Lung (tissue), 12 donors: ENCODE data around the gene COMMD2. TPM values are rescaled to one million over a fixed set of nuclear protein-coding genes. Genes with fewer than 3 reads are reported as not detected.
A peak's percentile ranks its signal among the peaks of the same experiment; 100 is the strongest.

Experiments
- ATAC-seq: fragments of 200-7000 bp; cut with Tn5 transposase; one replicate; pipeline ENCODE4 v1.9.1; 2020; ENCODE audit warnings: moderate number of reproducible peaks; ENCODE audit not compliant: insufficient read depth, low FRiP score
- DNase-seq, 3 donors: peaks; one replicate each; pipeline ENCODE4 v3.0.0-alpha.2; 2013 to 2017
- H3K27ac ChIP-seq, 2 donors: one replicate each; pipeline ENCODE4 v1.5.1; 2013; ENCODE audit warnings: mild to moderate bottlenecking in 2 of 2, moderate library complexity in 2 of 2, control low read depth in 1 of 2, inconsistent platforms in 1 of 2, low read depth in 1 of 2, low read length in 1 of 2
- H3K27me3 ChIP-seq, 3 donors: one replicate each; pipeline ENCODE4 v1.5.1; 2013; ENCODE audit warnings: low read length in 2 of 3; ENCODE audit not compliant: control insufficient read depth in 3 of 3, insufficient read depth in 3 of 3
- H3K36me3 ChIP-seq, 4 donors: one replicate each; pipeline ENCODE4 v1.5.1; 2013; ENCODE audit warnings: low read length in 4 of 4, mild to moderate bottlenecking in 1 of 4, moderate library complexity in 1 of 4; ENCODE audit not compliant: control insufficient read depth in 4 of 4, insufficient read depth in 4 of 4
- H3K4me1 ChIP-seq, 5 donors: one replicate each; pipeline ENCODE4 v1.5.1; 2013; ENCODE audit warnings: low read length in 5 of 5, mild to moderate bottlenecking in 2 of 5, moderate library complexity in 1 of 5; ENCODE audit not compliant: control insufficient read depth in 5 of 5, insufficient read depth in 5 of 5
- H3K4me3 ChIP-seq: one replicate; pipeline ENCODE4 v1.5.1; 2013; ENCODE audit warnings: mild to moderate bottlenecking, control low read depth, moderate library complexity
- H3K9ac ChIP-seq, 2 donors: one replicate each; pipeline ENCODE4 v1.5.1; 2013; ENCODE audit warnings: low read length in 2 of 2, control low read depth in 1 of 2; ENCODE audit not compliant: insufficient read depth in 1 of 2
- H3K9me3 ChIP-seq, 4 donors: one replicate each; pipeline ENCODE4 v1.5.1; 2013; ENCODE audit warnings: low read length in 3 of 4, mild to moderate bottlenecking in 1 of 4, moderate library complexity in 1 of 4; ENCODE audit not compliant: control insufficient read depth in 4 of 4, insufficient read depth in 3 of 4
- WGBS, 2 donors: extraction: QIAGEN DNeasy Blood & Tissue Kit; methylation state at CpG; one replicate each; pipeline ENCODE4 v1.1.7; 2013; 5-methylcytosine and 5-hydroxymethylcytosine counted together
- polyA plus RNA-seq, 2 donors: library from polyadenylated mRNA; stranded (reverse); fragments of 200-250 nt; gene quantifications; one replicate each; pipeline ENCODE4 v1.2.1, GENCODE V29; 2013
- total RNA-seq, 2 donors: library from RNA; depleted of rRNA in 1 of 2; stranded (reverse); fragments of >200 nt in 1 of 2; gene quantifications; one replicate each; pipeline ENCODE4 v1.2.1, GENCODE V29; 2014 to 2021
- TF ChIP-seq, protein P1 (sequence below): IDR thresholded peaks from 2 replicates; pipeline ENCODE4 v1.5.1; 2012; ENCODE audit warnings: mild to moderate bottlenecking; ENCODE audit errors: control extremely low read depth, extremely low read depth
- donor health status: control.
- donor health status: control.
- donor health status: Bipolar disorder and iron deficiency.
- donor health status: healthy.
- donor health status: DM: yes; HTN: yes; CAD: no.

COMMD2 gene
- total and polyA plus RNA-seq, 4 donors: 10.1 to 72.4 (median 29.6) TPM

DNA sequence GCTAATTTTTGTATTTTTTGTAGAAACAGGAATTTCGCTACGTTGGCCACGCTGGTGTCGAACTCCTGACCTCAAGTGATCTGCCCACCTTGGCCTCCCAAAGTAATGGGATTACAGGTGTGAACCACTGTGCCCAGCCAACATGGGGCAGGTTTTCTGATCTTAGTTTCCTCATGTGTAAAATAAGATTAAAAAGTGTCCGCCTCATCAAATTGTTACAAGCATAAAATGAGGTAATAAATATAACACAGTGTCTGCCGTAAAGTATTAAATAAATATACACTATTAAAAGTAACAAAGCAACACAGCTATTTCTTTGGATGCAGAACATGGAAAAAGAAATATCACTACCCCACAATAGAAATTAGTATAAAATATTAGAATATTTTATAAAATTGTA lies 16.4 kb upstream of the COMMD2 start:
- DNase-seq: no peak
- TF ChIP-seq, protein P1, sequence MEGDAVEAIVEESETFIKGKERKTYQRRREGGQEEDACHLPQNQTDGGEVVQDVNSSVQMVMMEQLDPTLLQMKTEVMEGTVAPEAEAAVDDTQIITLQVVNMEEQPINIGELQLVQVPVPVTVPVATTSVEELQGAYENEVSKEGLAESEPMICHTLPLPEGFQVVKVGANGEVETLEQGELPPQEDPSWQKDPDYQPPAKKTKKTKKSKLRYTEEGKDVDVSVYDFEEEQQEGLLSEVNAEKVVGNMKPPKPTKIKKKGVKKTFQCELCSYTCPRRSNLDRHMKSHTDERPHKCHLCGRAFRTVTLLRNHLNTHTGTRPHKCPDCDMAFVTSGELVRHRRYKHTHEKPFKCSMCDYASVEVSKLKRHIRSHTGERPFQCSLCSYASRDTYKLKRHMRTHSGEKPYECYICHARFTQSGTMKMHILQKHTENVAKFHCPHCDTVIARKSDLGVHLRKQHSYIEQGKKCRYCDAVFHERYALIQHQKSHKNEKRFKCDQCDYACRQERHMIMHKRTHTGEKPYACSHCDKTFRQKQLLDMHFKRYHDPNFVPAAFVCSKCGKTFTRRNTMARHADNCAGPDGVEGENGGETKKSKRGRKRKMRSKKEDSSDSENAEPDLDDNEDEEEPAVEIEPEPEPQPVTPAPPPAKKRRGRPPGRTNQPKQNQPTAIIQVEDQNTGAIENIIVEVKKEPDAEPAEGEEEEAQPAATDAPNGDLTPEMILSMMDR: no peak
- no peaks in the 10 kb centered on the region for H3K36me3 ChIP-seq
- H3K9ac ChIP-seq: no peak overlapping the region
- H3K4me1 ChIP-seq: no peaks in the 10 kb centered on the region
- H3K9me3 ChIP-seq: no peaks in the 10 kb centered on the region
- no peak for ATAC-seq
- no peak overlapping the region for H3K4me3 ChIP-seq
- peaks cover 0 to 11% (median 8%) of the 10 kb centered on the region in 3 donors for H3K27me3 ChIP-seq
- 93 to 95% methylated on average over 6 of the region's 6 CpGs for WGBS, 2 donors
- H3K27ac ChIP-seq: no peak overlapping the region

DNA sequence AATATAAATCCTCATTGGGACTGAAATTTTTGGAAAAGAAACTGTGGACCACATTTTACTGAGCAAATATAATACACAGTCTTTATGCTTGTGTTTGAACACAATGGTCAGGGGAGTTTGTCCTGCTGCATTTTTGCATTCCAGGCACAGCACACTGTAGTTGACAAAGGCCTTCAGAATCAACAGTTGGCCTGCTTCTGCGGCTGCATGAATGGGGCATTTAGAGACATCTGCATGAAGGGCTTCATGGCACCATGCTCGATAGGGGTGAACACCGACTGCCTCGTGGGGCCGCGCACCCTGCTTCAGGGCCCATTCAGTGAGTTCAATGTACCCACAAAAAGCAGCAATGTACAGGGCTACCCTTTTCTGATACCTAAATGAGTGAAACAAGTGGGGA lies 15.4 kb upstream of the COMMD2 start:
- no peak overlapping the region for H3K9ac ChIP-seq
- H3K27me3 ChIP-seq: peaks cover 0 to 12% (median 11%) of the 10 kb centered on the region in 3 donors
- H3K9me3 ChIP-seq: no peaks in the 10 kb centered on the region
- H3K27ac ChIP-seq: no peak overlapping the region
- no peak overlapping the region for H3K4me3 ChIP-seq
- TF ChIP-seq, protein P1: no peak
- 91 to 96% methylated on average over 6 of the region's 6 CpGs for WGBS, 2 donors
- ATAC-seq (no peak), DNase-seq (no peak)
- H3K36me3 ChIP-seq: no peaks in the 10 kb centered on the region
- no peaks in the 10 kb centered on the region for H3K4me1 ChIP-seq

DNA sequence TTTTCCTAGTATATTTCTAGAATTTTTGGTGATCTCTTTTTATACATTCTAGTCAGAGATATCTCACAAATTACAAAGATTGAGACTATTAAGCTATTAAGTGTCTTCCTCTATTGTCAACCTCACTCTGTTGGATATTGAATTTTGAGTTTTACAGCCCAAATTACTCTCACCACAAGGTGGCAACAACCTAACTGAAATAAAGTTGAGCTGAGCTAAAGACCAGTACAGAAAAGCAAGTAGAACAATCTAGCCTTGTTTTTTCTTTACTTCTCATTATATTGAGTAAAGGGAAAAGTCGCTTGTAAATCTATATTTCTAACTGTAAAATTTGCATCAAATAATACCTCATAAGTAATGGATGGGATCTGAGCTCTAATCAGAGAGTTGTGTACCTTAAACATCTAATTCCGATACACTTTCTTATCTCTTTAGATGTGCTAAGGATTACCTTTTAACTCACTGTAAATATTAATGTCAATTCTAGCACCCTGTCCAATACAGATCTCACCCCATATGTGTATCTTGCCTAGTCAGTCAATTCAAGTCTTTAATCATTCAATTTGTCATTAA lies 13.6 kb upstream of the COMMD2 start:
- peak in 2 of 3 donors; percentile 58 to 64 for DNase-seq
- no peaks in the 10 kb centered on the region for H3K4me1 ChIP-seq
- H3K27me3 ChIP-seq: peaks cover 0 to 17% (median 11%) of the 10 kb centered on the region in 3 donors
- ATAC-seq: no peak
- WGBS, 2 donors: 71 to 73% methylated on average over 2 of the region's 2 CpGs
- no peaks in the 10 kb centered on the region for H3K36me3 ChIP-seq
- H3K4me3 ChIP-seq: no peak overlapping the region
- H3K27ac ChIP-seq: no peak overlapping the region
- no peak overlapping the region for H3K9ac ChIP-seq
- no peaks in the 10 kb centered on the region for H3K9me3 ChIP-seq
- TF ChIP-seq, protein P1: peak; percentile 38

DNA sequence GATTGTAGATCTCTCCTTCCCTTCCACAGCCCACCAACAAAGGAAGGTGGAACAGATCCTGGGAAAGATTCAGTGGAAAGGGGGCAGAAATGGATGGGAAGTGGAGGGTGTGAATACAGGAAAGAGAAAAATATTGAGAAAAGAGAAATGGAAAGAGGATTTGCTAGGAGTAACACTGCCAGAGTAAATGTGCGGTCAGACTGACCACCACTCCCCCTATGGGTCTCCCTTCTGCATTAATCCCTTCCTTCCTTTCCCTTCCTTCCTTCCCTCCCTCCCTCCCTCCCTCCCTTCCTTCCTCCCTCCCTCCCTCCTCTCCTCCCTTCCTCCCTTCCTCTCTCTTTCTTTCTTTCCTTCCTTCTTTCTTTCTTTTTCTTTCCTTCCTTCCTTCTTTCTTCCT lies 12.0 kb upstream of the COMMD2 start:
- H3K4me3 ChIP-seq: no peak overlapping the region
- TF ChIP-seq, protein P1: no peak
- no peak overlapping the region for H3K27ac ChIP-seq
- peaks cover 0 to 17% (median 11%) of the 10 kb centered on the region in 3 donors for H3K27me3 ChIP-seq
- H3K9me3 ChIP-seq: no peaks in the 10 kb centered on the region
- no peaks in the 10 kb centered on the region for H3K4me1 ChIP-seq
- H3K36me3 ChIP-seq: no peaks in the 10 kb centered on the region
- WGBS, 2 donors: 86 to 96% methylated on average over 1 of the region's 1 CpG
- no peak overlapping the region for H3K9ac ChIP-seq
- ATAC-seq: no peak
- DNase-seq: no peak
